ENCODE results near the gene LTBP1.

DNA sequence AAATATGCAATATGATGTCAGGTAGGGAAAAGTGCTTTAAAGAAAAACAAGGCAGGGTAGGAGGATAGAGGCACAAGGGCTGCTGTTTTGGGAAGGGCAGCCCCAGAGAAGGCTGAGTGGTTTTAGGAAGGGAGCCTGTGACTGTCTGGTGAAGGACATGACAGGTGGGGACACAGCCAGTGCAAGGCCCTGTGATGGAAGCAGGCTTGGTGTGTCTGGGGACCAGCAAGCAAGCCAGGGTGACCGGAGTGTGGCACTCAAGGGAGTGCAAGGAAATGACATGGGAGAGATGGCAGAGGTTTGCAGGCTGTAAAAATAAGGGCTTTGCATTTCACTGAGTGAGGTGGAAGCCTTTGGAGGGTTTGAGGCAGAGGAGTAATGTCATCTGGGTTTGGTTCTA is 62.0 kb downstream of the LTBP1 start:
- no peak for TF ChIP-seq EZH2 (IDR thresholded peaks at IDR 0.05; ENCODE audit: borderline replicate concordance, insufficient read depth, low read depth, low read length, poor library complexity, severe bottlenecking)
- TF ChIP-seq CTCF (IDR thresholded peaks at IDR 0.05), result no peak
